ENCODE results near the gene MN1. TPM values are rescaled to one million over a fixed set of nuclear protein-coding genes. Genes with fewer than 3 reads are reported as not detected.
"Not testable (repeated sequence)": the region's sequence is repeated elsewhere in the genome, so short reads cannot be mapped to it uniquely, and the experiment has no call there.

Gene MN1
- total RNA-seq, 1 experiment from 2014 or later = 2.8 TPM

DNA sequence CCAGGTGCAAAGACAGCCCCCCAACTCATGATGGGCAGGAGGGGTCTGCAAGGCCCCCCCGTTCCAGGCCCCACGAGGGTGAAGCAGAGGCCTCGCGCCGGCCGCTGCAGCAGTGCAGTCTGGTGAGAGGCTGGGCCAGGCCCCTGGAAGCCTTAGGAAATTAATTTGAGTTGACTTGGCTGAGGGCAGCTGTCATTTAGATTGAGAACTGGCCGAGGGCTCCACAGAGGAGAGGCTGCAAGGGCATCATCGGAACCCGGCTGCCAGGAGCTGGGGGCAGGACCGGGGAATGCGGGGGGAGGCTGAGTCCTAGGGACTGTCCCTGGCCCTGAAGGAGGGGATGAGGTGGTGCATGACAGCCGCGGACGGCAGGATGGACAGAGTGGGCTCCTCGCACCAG lies 39.9 kb downstream of the MN1 start:
- no peak for DNase-seq (ENCODE audit: low read depth)

- no peak for DNase-seq (ENCODE audit: low read depth)
These were observed 40.6 kb downstream of the MN1 start for GRCh38 chr22:27761000-27761399.

DNA sequence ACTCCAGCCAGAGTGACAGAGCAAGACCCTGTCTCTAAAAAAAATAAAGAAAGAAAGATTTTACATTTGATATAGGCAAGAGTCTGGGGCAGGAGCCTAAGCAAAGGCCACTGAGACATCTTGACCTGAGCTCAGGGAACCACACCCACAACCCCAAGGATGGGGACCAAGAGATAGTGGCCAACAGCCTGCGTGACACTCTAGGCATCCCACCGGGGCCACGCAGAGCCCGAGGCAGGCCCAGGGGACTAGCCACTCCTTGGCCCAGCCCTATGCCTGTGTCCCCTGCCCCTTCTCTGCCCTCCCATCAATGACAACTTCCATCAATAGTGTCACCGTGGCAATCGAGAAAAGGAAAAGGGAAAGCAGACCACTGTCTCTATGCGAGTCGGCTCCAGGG lies 41.1 kb downstream of the MN1 start:
- DNase-seq (ENCODE audit: low read depth) = no peak

DNA sequence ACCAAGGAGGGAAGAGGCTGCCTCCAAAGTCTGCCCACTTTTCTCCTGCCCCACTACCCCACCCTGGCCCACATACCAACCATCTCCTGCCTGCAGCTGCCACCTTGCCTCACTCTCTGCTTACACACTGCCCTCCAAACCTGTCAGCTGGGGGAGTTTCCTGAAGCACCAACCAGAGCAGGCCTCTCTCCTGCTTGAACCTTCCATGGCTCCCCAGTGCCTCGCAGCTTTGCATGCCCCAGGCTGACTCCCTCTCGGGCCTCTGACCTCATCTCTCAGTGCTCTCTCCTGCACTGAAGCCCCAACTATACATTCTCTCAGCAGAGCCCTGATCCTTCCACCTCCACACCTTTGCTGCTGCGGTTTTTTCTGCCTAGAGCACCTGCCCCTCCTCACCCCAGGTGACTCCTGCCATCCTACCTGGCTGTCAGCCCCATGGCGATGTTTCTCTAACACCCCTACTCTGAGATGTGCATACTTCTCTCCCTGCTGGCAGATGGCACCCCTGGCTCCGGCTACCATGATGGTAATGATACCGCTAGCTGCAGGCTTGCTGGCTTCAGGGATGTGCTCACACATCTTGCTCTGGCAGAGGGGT lies 43.5 kb downstream of the MN1 start:
- DNase-seq (ENCODE audit: low read depth) = no peak

DNA sequence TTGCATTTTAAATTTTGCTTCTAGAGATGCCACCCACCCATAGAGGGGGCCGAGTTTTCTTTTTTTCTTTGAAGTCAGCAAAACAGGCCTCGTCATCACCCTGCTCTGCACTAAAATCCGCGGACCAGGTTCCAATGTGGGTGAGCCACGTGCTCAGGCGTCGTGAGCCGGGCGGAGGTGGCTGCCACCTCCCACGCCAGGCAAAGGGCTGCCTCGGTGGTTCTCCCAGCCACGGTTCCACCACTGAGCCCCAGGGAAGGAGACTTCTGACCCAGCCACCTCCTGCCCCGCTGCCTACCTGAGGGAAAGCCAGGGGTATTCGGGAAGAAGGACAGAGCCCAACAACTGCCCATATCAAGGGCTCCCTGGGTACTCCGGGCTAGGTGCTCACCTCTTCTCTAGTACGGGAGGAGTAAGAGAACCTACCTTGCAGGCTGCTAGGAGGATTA lies 45.3 kb downstream of the MN1 start:
- no peak for DNase-seq (ENCODE audit: low read depth)

DNA sequence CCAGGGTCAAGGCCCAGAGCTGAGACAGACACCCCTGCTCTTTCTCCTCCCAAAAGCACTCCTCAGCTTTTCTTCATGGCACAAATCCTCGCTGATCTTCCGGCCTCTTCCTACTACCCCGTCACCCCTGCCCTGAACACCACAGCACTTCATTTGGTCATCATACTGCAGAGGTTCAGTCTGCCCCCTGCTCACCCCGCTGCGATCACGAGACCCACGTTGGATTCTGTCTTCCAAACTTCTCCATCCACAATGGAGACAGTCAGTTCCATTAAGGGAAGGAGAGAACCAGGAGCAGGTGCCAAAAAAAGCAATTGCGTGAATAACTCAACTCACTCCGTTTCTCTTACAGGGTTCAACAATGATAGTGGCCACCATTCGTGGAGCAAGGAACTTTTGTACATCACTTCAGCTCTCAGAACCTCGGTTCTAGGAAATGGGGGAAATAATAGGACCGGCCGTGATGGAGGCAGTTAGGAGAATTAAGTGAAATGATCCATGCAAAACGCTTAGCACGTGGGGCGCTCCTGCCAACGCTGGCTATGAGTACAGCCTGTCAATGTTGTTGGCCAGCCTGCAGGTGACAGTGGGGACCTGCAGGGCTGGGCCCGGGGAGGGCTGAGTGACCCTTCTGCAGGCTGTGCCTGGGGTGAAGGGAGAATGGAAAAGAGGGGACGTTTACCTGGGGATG lies 45.9 kb downstream of the MN1 start:
- DNase-seq (ENCODE audit: low read depth) = no peak

- no peak for DNase-seq (ENCODE audit: low read depth)
These were observed 46.6 kb downstream of the MN1 start for GRCh38 chr22:27754888-27755480.

DNA sequence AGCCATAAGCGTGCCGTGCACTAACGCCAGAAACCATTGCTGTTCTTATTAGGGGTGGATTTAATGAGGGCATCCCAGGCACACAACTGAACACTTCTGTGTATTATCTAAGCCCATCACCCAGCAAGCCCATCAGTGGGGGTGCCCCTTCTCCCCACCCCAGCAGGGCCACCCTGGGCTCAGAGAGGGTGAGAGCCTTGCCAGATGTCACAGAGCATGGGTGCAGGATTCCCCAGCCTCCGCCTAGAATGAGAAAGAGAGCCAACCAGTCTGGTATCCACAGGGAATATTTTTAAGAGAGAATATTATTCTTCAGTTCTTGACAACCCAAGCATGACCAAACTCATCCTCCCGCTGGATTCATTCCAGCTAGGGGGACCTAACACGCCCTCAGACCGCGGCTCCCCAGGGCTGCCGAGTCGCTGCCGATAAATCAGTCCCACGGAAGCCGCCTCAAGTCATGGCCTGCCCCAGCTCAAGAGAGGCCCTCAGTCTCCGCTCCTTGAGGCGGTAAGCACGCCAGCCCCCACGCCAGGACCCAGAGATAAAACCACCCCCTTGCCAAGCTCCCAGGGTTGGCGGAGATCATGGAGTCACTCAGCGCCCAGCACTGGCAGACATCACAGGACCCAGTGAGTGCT lies 47.2 kb downstream of the MN1 start:
- DNase-seq (ENCODE audit: low read depth) = no peak

- DNase-seq (ENCODE audit: low read depth) = peak; percentile 69
These were observed 48.8 kb downstream of the MN1 start for GRCh38 chr22:27752771-27753170.

DNA sequence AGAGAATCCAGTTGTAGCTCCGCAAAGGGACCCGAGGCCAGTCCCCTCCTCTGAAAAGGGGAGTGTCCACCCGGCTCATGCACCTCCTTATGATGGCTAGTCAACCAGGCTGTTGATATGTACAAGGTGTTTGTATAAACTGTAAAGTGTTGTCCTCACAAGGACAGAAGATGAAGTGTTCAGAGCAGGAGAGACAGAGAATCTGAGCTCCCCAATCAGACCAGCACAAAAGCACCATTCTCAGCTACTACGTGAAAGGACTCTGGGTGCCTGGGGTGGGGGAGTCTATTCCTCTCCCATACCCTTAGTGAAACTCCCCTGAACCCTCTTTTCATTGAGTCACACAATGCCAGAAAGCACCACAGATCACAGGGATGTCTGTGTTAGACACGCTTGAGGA lies 49.4 kb downstream of the MN1 start:
- no peak for DNase-seq (ENCODE audit: low read depth)

- DNase-seq (ENCODE audit: low read depth) = no peak
These were observed 50.1 kb downstream of the MN1 start for GRCh38 chr22:27751277-27752070.

GRCh38 chr22:27750584-27751265 lies 50.8 kb downstream of the MN1 start:
- DNase-seq (ENCODE audit: low read depth) = no peak

GRCh38 chr22:27749597-27750225 lies 51.8 kb downstream of the MN1 start:
- DNase-seq (ENCODE audit: low read depth) = no peak

GRCh38 chr22:27748751-27749191 lies 52.8 kb downstream of the MN1 start:
- DNase-seq (ENCODE audit: low read depth) = peak; percentile 43

DNA sequence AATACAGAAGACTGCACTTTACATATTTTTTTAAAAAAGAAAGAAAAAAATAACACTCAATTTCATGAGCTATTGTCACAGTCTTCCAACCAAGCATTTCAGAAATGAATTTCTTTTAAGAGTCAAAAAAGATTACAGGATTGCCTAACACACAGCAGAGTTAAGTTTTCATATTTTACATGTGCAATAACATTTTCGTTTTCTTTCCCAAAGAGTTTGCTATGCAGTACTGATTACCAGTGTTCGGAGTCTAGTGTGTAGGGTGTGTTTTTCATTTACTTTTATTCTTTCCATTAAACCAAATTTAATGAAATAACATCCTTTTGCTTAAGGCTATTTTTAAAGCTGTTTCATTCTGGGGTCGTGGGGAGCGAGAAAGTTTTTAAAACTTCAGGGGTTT lies 53.2 kb downstream of the MN1 start:
- DNase-seq (ENCODE audit: low read depth) = no peak

GRCh38 chr22:27747396-27748221 lies 53.9 kb downstream of the MN1 start:
- DNase-seq (ENCODE audit: low read depth) = no peak

- DNase-seq (ENCODE audit: low read depth) = no peak
These were observed 54.6 kb downstream of the MN1 start for GRCh38 chr22:27746918-27747317.

DNA sequence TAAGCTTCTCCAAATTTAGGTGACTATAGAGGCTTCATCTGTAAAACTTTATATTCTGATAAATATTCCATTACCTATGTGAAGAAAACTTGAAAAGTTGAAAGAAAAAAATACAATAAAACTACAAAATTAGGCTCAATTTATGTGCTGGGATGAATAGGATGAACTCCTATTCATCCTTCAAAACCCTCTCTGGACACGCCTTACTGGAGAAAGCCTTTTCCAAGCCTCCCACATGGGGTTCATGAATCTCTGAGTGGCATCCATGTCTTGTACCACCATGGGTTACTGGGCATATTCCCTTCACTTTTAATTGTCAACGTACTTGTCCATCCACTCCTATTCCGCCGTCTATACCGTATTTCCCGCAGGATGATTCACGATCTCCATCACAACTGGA lies 55.7 kb downstream of the MN1 start:
- no peak for DNase-seq (ENCODE audit: low read depth)

DNA sequence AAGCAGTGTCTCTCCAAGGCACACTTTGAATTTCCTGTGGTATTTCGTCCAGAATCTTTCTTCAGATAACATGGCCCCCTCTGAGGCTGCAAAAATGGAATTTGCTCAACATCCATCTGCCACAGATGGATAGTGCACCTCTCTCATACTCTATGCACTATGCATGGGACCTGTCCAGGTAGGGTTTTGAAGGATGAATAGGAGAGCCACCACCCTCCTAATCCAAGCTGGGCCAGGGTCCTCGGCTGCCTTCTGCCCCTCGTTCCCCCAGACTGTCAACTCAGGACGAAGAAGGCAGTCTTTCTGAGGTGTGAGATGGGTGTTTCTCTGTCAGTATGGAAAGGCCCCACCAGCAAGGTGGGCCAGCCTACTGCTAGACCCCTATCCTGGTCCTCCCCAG lies 56.4 kb downstream of the MN1 start:
- DNase-seq (ENCODE audit: low read depth) = no peak

GRCh38 chr22:27744078-27744477 lies 57.5 kb downstream of the MN1 start:
- DNase-seq (ENCODE audit: low read depth) = not testable (repeated sequence)

Data from M059J (cell line).